Fibroblast of peridontal ligament (primary cell): ENCODE measurements around the gene RCC2.

Source experiments
- DNase-seq: peaks from one replicate; pipeline ENCODE4 v3.0.0-alpha.2; 2010; ENCODE audit errors: extremely low read depth

The RCC2 gene

DNA sequence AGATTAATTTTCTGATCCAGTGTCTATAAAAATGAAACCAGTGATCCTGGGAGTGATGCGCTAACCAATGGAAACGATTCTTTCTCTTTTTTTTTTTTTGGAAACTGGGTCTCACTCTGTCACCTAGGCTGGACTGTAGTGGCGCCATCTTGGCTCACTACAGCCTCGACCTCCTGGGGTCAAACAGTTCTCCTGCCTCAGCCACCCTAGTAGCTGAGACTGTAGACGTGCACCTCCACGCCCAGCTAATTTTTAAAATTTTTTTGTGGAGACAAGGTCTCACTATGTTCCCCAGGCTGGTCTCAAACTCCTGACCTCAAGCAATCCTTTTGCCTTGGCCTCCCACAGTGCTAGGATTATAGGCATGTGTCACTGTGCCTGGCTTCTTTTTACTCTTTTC lies 3.4 kb upstream of the RCC2 start:
- no peak for DNase-seq

DNA sequence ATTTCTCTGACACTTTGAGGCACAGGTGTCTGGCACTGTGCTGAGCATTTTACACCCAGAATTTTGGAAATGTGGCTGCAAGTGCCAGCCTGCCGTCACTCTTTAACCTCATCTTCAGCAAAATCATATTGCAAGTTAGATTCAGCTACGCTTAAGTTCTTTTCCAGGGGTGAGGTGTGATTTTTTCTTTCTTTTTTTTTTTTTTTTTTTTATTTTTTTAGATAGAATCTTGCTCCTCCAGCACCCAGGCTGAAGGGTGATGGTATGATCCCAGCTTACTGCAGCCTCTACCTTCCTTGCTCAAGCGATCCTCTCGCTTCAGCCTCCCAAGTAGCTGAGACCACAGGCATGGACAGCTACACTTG lies 2.5 kb upstream of the RCC2 start:
- DNase-seq, result no peak

DNA sequence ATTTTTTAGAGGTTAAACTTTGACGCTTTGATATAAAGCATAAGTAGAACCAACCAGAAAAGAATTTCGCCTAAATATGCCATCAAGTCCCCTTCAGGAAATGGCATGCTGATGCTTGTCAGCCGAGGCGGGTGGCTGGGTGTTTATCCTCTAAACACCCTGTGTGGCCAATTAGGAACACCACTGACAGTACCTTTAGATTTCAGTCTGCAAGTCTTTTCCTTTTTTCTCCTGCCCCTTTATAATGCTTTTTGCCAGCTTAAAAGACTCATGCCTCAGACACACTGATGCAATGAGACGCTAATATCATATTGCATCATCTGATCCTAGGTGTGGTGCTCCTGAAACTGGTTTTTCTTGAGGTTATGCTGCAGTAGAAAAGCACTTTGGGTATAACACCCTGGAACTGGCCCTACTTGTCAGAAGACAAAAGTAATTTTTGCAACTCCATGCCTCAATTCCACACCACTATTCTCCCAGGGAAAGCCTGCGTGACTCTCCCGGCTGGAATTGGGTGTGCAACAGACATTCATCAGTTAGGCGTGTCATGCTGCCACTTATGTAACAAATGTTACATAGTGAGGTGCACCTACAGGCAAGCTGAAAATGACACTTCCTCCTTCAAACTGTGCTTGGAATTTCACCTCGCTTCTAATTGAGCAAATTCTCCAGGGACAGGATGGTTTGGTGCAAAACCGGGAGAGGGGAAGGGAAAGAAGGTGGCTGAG lies 2.0 kb upstream of the RCC2 start:
- DNase-seq, result peak; percentile 56

DNA sequence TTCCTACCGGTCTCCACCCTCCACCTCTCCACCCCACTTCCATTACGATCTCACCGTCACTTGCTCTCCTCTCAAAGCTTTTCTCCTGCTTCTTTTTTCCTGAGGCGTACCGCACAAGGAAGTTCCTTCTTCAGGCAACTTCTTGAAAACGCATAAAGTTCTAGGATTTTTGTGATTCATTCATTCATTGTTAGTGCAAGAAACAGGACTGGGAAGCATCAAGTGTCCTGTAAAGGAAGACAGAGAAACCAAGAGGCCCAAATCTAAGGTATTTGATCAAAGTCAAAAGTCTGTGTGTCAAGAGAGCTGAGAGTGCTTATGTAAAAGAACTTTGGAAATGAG lies 1.3 kb upstream of the RCC2 start:
- DNase-seq, result no peak

DNA sequence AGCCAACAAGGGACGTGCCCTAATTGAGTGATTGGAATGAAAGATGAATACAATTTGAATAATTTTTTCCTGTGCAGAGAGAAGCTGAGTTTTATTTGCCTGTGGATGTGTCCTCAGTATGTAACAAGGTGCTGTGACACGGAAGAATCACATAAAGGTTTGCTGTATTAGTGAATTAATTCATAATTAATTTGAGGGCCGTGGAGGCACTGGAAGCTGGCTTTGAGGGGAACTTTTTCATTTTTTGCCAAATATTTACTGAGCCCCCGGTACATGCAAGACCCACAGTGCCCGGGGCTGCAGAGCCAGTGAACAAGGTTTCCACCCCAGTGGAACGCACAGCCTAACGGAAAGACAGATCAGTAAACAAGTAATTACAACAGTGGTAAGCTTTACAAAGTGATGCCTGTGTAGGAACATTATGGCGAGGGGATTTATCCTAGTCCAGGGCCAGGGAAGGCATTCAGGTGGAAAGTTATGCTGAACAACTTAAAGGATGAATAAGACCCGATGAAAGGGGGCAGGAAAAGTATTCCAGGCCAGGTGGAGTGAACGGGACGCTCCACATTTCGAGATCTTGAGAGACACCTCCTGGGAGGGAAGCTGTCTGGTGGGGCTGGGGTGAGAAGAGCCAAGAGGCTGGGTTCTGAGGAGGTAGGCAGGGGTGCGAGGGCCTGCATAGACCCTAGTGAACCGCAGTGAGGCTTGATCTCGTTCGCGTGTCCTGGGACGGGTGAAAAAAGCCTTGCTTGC lies 773 bp upstream of the RCC2 start:
- DNase-seq, result no peak

DNA sequence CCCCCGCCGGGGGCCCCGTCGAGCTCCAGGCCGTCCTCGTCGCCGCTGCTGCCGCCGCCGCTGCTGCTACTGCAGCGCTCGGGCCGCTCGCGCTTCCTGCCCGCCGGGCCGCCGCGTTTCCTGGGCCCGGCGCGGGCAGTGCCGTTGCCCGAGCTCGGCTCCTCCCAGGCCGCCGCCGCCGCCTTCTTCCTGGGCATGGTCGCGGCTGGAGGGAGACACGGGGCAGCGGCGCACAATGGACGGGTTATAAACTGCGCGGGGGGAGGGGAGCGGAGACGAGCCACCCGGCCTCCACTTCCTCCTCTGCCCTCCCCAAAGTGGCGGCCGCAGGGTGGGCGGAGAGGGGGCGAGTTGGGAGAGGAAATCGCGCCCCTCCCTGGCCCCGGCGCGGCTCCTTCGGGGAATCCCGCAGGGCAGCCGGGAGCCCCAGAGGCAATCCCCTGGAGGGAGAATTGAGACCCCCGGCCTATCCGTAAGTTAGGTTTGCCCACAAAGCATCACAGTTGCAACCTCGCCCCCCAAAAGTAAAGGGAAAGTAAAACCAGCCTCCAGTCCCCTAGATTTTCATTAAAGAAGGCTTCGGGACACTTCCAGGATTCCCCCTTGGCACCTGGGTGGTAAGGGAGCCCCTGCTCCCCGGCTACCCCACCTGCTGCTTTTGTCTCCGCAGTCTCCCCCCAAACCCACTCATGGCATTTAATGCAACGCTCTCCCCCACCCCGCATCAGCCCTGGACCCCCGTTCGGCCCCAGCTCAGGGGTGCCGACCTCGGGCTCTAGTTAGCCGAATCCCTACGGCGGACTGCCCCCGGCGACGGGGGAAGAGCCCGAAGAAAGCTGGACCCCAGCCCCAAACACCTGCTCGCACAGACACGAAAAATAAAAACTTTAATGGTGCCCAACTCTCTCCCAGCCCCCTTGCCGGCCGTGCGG lies 893 bp downstream of the RCC2 start:
- DNase-seq, result peak; percentile 19

DNA sequence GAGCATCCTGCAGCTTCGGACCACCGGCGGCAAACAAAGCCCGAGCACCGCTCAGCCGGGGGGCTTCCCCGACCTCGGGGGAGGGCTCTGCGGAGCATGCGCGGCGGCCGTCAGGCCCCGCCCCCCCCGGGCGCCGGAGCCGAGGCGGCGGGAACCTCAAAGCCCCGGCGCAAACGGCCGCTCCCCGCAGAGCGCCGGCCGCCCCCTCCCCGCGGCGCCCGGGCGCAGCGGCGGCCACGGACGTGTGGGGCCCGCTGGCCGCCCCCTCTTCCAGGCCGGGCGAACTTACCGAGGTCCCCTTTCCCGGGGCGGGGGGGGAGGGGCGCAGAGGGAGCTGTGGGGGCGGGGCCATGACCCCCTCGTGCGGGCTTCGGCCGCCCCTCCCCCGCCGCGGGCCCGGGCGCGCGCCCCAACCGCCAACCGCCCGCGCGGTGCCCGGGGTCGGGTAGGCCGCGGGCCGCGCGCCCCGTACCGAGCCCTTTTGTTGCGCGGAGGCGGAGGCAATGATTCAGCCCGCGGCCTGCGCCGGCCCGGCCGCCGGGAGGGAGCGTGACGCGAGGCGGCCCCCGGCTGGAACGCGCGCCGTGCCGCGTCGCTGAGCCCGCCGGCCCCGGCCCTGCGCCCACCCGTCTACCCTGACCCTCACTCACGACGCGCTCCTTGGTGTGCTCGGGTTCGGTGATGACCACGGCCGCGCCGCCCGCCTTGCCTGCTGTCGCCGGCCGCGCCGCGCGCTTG lies 1.7 kb downstream of the RCC2 start:
- DNase-seq, result peak; percentile 15

DNA sequence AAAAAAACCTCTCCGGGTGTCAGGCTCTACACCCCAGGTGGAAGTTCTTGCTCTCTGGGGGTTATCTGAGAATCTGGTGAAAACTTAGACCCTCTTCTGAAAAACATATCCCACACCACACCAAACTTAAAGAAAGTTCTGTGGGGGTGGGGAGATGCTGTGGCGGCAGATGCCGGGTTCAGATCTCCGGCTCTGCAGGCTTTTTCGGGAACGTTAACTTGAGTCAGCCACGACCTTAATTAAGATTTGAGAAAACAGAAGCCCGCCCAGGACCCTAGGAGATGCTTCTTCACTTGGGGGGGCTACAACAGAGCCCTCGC lies 2.3 kb downstream of the RCC2 start:
- DNase-seq, result peak; percentile 22

DNA sequence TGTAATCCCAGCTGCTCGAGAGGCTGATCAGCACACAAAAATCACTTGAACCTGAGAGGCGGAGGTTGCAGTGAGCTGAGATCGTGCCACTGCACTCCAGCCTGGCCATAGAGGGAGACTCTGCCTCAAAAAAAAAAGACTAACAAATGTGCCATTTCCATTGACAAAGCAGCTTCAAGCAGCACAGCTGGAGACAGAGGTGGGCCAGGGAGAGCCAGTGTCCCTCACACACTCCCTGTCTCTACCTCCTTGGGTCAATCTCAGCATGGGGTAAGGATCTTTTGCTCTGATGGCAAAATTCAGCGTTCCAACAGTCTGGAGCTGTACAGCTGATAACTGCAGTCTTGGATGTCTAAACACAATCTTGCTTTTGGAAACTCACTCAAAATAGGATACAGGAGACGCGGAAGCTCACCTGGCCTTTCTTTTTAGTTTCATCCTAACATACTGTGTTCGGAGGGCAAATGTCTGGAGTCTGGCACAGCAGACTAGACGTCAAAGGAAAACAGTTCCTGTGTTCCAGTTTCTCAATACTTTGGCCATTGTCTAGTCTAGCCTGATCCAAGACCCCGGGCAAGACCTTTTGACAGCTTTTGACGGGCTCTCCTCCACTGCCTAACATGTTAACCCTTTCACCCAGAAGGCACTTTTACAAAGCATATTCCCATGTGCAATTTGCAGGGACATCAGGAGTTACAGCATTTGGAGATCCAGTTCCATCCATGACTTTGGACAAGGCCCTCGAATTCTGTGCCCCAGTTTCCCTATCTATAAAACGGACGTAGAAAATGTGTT lies 2.9 kb downstream of the RCC2 start:
- no peak for DNase-seq

DNA sequence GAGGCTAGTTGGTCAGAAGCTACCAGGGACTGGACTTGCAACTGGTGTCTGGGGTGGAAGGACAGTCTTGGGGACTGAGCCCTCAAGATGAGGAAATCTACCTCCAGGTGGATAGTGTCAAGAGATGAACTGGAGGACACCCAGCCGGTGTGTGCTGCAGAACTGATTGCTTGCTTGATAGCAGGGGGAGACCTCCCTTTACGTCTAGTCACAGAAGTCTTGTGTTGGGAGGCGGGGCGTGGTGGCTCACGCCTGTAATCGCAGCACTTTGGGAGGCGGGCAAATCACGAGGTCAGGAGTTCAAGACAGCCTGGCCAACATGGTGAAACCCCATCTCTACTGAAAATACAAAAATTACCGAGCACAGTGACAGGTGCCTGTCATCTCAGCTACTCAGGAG lies 4.9 kb downstream of the RCC2 start:
- no peak for DNase-seq

DNA sequence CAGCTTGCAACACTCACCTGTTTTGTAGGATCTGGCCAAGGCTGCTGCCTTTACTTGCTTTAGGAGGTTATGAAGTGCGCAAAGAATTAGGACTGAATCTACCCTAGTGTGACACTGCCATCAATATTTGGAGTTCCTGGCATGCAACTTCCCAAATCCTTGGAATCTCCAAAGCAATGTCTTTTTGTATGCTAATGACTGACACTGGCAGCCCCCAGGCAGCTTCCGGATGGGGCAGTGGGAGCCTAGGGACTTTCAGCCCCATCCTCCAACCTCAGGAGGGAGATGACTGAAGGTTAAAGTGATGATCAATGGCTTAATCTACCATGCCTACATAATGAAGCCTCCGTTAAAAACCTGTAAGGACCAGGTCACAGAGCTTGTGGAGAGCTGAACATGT lies 5.5 kb downstream of the RCC2 start:
- no peak for DNase-seq

DNA sequence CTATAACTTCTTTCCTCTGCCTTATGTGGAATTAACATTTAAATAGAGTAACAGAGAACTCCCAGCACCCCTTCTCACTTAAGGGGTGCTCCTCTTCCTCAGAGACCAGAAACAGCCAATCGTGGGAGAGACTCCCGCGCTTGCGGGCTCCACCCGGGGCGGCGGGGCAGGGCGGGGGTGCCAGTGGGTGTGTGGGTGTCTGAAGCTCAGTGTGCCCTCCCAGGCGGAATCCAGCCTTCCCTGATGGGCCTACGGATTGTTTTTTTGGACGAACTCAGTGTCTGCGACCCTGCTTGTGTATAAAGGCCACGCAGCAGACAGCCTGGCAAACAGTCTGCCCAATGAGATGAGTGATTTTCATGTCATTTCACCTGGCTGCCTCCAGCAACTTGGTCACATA lies 6.2 kb downstream of the RCC2 start:
- DNase-seq, result no peak

DNA sequence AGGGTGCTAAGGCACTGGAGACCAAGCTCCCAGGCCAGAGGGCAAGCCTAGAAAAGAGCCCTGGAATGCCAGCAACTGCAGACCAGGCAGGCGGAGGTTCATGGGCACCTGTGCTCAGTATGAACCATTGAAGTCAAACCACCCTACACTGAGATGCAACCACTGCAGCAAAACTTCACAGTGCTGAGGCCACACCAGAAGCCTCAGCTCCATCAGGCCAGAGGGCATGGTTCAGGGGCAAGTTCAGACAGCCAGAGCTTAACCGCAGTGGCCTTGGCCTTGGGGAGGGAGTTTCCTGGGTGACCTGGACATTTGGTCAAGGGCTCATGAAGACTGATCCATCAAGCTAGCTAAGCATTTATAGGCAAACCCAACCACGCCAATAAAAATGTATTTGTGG lies 7.1 kb downstream of the RCC2 start:
- no peak for DNase-seq

DNA sequence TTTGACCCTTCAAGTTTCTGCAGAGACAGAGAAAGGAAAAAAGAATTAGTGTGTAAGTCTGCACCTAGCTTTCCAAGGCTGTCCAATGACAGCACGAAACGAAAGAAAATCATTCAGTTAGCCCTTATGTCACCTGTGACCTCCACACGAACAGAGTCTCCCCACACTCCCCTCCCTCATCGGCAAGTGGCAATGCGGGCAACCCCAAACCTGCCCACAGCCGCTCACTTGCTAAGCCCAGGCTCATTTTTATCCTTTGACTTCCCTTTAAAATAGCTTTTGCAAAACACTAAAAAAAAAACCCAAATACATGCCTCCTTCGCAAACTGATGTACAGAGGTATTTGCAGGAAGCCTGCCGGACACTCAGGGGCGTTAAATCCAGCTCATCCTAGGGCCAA lies 10.3 kb downstream of the RCC2 start:
- no peak for DNase-seq

DNA sequence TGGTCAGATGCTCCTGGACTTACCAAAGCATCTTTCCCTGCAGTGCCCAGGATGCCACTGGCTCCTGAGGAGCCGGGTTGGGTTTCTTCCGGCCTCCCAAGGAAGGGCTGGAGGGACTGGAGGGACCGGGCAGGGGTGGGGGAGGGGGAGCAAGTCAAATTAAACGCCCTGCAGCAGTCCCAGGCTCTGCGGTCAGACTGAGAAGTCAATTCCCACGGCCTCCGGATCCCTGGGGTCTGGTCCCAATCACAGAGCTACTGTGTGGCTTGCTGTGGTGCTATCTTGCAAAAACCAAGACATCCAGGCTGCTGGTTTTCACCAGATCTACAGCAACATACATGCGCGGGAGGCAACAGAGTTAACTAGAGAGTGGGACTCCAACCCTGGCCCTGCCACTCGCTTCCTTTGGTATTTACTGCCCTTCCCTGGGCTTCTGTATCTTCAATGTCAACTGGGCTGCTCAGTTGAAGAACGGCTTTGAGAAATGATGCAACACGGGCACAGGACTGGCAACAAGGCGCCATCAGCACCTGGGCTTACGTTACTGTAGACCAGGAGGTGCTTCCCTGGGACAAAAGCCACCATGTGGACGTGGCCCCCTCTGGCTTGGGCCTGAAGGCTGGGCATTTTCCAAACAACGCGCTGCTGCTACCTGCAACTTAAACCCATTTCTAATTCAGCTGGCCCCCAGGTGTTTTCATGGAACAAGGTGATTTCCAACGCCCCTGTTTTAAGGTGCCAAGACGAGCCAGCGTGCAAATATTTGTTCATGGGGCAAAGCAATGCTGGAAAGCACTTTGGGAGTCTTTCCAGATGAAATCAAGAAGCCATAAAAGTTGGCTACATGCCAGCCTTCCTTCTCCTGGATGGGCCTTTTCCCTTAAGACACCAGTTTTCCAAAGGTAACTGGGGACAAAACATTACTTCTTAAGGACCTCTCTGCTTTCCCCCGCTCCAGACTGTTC lies 11.5 kb downstream of the RCC2 start:
- DNase-seq, result no peak

DNA sequence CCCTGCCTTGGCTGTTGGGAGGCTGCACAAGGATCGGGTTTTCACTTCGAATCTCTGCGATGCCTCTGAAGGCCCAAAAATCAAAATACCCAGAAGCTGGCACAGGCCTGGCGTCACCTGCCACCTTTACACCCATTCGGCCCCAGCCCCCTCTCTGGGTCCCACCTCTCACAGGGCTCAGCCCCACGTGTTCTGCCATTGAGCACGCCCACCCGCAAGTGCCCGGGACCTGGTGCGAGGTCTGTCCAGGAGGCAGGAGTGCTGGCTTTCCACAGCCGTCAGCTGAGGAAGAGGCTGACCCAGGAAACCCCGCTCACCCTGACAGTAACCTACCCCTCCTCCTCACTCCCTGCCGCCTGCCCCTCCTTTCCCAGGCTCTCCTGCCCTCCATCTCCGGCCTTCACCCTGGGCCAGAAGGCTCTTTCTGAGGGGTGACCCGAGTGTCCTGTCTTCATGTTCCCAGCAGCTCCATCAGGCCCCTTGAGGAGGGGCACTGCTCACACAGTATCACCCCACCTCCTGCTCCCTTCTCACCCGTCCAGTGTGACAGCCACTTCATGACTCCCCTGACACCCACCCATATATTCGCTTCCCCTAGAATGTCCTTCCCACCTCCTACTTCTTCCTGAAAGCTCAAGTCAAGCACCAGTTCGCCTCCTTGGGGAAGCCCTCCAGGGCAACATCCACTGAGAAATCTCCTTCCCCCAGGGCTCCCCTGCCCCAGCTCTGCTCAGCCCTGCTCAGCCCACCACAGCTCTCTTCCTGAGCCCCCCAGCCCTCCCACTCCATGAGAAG lies 13.5 kb downstream of the RCC2 start:
- DNase-seq, result no peak

DNA sequence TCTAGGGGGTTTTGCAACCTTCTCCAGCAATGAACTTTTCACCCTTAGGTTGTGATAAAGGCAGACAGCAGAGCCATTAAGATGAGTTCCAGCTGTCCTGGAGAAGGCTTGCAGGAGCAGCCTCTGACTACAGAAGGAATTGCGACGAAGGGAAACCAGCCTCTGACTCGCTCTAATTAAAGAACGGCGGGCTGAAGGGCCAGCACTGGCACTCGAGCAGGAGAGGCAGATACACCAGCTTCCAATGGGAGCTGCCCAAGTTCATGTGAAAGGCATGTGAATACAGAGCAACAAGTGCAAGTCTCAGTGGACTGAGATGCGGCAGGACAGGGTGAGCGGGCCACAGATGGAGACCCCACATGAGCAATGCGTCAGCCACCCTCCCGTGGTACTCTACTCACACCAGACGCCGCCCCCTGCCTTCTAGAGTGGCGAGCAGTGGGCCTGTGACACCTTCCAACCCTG lies 15.7 kb downstream of the RCC2 start:
- DNase-seq, result peak; percentile 54

DNA sequence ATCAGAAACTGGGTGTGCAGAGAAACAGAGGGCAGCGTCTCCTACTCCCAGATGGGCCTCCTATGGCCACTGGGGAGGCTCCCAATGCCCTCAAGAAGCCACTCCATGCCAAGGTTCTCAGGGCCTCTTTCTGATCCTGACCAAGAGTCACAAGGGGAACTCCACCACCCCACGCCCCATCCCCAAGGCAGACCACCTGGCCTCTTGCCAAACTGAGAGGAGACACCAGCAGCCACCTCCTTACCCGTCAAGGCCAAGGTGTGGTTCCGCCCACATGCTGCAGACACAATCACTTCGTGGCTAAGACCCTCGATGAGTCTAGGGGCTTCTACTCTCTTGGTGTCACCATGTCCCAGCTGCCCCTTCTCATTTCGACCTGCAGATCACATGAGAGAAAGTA lies 17.0 kb downstream of the RCC2 start:
- DNase-seq, result no peak

DNA sequence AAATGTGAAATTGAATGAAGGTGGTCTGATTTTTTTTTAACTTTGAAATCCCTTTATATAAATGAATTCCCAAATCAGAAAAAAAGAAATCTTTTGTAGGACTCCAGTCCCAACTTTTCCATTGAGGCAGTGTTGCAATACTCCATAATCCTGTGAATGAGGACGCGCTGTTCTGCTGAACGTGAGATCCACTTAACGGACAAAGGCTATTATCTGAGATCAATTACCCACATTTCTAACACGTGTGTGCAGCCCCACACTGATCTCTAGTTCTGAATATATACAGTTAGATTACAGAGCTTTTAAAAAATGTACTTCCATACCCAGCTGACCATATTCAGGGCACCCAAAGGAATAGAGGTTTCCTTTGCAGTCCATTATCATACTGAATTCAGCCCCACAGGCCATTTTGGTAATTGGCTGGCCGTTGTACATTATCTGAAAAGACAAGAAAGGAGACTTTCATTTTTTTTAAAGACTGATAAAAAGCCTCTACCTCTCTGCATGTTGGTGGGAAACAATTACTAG lies 19.0 kb downstream of the RCC2 start:
- DNase-seq, result no peak
